GM12878 (cell line): Measurements from ENCODE around the gene ACYP2. TPM values are rescaled to one million over a fixed set of nuclear protein-coding genes. Genes with fewer than 3 reads are reported as not detected.

Source experiments
- ATAC-seq: fragments of 200-7000 bp; cut with Tn5 transposase; 3 replicates; pipeline ENCODE4 v1.9.1; 2020; ENCODE audit warnings: mild to moderate bottlenecking, moderate library complexity
- BruUV-seq: library from RNA; stranded (reverse); fragments of 400-500 nt; replicated peaks from 2 replicates; lab custom pipeline; 2021; lab: Mats Ljungman, UMichigan
- CTCF ChIA-PET: fragments of 300-600 bp; sonication (Branson Sonifier 250); formaldehyde crosslinking; extraction: SDS; loops from one replicate; lab custom pipeline; 2021; ENCODE audit warnings: inconsistent platforms; lab: Yijun Ruan, JAX
- POLR2A ChIA-PET: fragments of 350-600 bp; formaldehyde crosslinking; extraction: SDS; loops from one replicate; lab custom pipeline; 2021; ENCODE audit warnings: inconsistent platforms; lab: Charles Lee
- RAD21 ChIA-PET: fragments of 300-600 bp; sonication (Branson Sonifier 250); formaldehyde crosslinking; loops from one replicate; lab custom pipeline; 2023; ENCODE audit warnings: antibody characterized with exemption; ENCODE audit not compliant: unreplicated experiment; lab: Charles Lee
- SMC1A ChIA-PET: fragments of 300-600 bp; sonication (Branson Sonifier 250); formaldehyde crosslinking; loops from one replicate; lab custom pipeline; 2023; ENCODE audit not compliant: unreplicated experiment, uncharacterized antibody; lab: Charles Lee
- DNase-seq: peaks from one replicate; pipeline ENCODE4 v3.0.0-alpha.2; 2011; ENCODE audit warnings: low read depth, low spot score
- FAIRE-seq: peaks from 3 replicates; lab custom pipeline; 2011; peaks lifted over from hg19 to GRCh38; lab: Jason Lieb, UNC
- H2AFZ ChIP-seq: 2 replicates; pipeline ENCODE4 v1.6.0; 2011; ENCODE audit warnings: low read depth, low read length, control low read depth; ENCODE audit not compliant: control insufficient read depth
- H3K27ac ChIP-seq: 2 replicates; pipeline ENCODE4 v1.5.1; 2011; ENCODE audit warnings: control low read depth; ENCODE audit not compliant: control insufficient read depth, insufficient read depth
- H3K27me3 ChIP-seq, 2 experiments: replicated peaks in 1 of 2; 2 replicates each; pipeline versions ENCODE4 v1.6.0 to v1.6.1; 2011; ENCODE audit warnings: low read length in 1 of 2; ENCODE audit not compliant: control insufficient read depth in 2 of 2, insufficient read depth in 2 of 2
- H3K36me3 ChIP-seq, 2 experiments: 2 replicates each; pipeline ENCODE4 v1.5.1; 2011; ENCODE audit warnings: low read length in 1 of 2; ENCODE audit not compliant: control insufficient read depth in 2 of 2, insufficient read depth in 2 of 2
- H3K4me1 ChIP-seq: 2 replicates; pipeline ENCODE4 v1.6.1; 2011; ENCODE audit warnings: mild to moderate bottlenecking, low read length, moderate library complexity, mixed read lengths; ENCODE audit not compliant: control insufficient read depth, insufficient read depth
- H3K4me2 ChIP-seq: 2 replicates; pipeline ENCODE4 v1.6.0; 2011; ENCODE audit warnings: control low read depth; ENCODE audit not compliant: control insufficient read depth, insufficient read depth
- H3K4me3 ChIP-seq: fragments of 200-600 bp; sonication (generic); 2 replicates; pipeline ENCODE4 v1.5.1; 2016
- H3K79me2 ChIP-seq: 2 replicates; pipeline ENCODE4 v1.6.0; 2011; ENCODE audit warnings: low read length; ENCODE audit not compliant: control insufficient read depth, insufficient read depth
- H3K9ac ChIP-seq: 2 replicates; pipeline ENCODE4 v1.8.0; 2011; ENCODE audit warnings: low read length, control low read depth, mixed read lengths; ENCODE audit not compliant: control insufficient read depth, insufficient read depth
- H3K9me3 ChIP-seq: replicated peaks from 3 replicates; pipeline ENCODE4 v1.5.1; 2011; ENCODE audit warnings: mild to moderate bottlenecking, low read length; ENCODE audit not compliant: control insufficient read depth, insufficient read depth
- H4K20me1 ChIP-seq: 2 replicates; pipeline ENCODE4 v1.6.0; 2011; ENCODE audit not compliant: control insufficient read depth, insufficient read depth
- BHLHE40 ChIP-seq, 2 experiments: fragments of 450-650 bp in 1 of 2; IDR thresholded peaks; 2 replicates each; pipeline ENCODE4 v1.6.1; 2011 to 2017; ENCODE audit warnings: low read depth in 2 of 2, borderline replicate concordance in 1 of 2, improper control_type of control experiment in 1 of 2, low read length in 1 of 2, mild to moderate bottlenecking in 1 of 2
- CBX5 ChIP-seq: sonication (generic); IDR thresholded peaks from 2 replicates; pipeline ENCODE4 v1.6.1; 2016; ENCODE audit warnings: low read depth, moderate library complexity, mild to moderate bottlenecking, inconsistent platforms
- HDAC6 ChIP-seq: fragments of 200-600 bp; sonication (generic); IDR thresholded peaks from one replicate; pipeline ENCODE4 v1.8.0; 2017; ENCODE audit warnings: antibody characterized with exemption; ENCODE audit not compliant: unreplicated experiment
- NR2F1 ChIP-seq: fragments of 450-650 bp; conservative IDR thresholded peaks from 2 replicates; pipeline ENCODE4 v1.6.1; 2017; ENCODE audit warnings: mild to moderate bottlenecking
- PAX8 ChIP-seq: fragments of 450-650 bp; IDR thresholded peaks from 2 replicates; pipeline ENCODE4 v1.6.1; 2017; ENCODE audit warnings: mild to moderate bottlenecking, moderate library complexity
- POLR2AphosphoS2 ChIP-seq: IDR thresholded peaks from 2 replicates; pipeline ENCODE4 v1.6.1; 2011; ENCODE audit warnings: low read depth, mild to moderate bottlenecking, low read length, improper control_type of control experiment, moderate library complexity
- RBBP5 ChIP-seq: fragments of 200-600 bp; sonication (generic); conservative IDR thresholded peaks from 2 replicates; pipeline ENCODE4 v1.6.1; 2016
- ZNF622 ChIP-seq: fragments of 450-650 bp; IDR thresholded peaks from 2 replicates; pipeline ENCODE4 v1.6.1; 2017; ENCODE audit warnings: mild to moderate bottlenecking, inconsistent platforms
- WGBS: methylation state at CpG from one replicate; pipeline ENCODE4 v1.1.6; 2016; ENCODE audit warnings: low lambda C conversion rate; ENCODE audit not compliant: insufficient replicate concordance, insufficient coverage; ENCODE audit errors: missing lambda C conversion rate; 5-methylcytosine and 5-hydroxymethylcytosine counted together
- in situ Hi-C: fragments of 300-500 bp; cut with MboI; formaldehyde crosslinking; loops from 9 replicates; pipeline ENCODE4 v1.14.3; 2018; ENCODE audit warnings: mixed read lengths
- intact Hi-C: fragments of 100-400 bp; cut with micrococcal nuclease; formaldehyde crosslinking; loops from one replicate; pipeline ENCODE4 v1.14.2; 2022; ENCODE audit not compliant: unreplicated experiment
- polyA plus RNA-seq, 11 experiments: library from polyadenylated mRNA; depleted of rRNA in 4 of 11; unstranded in 6 of 11; stranded (reverse) in 5 of 11; fragments of >200 nt; fragmentation: Nextera tagmentation in 4 of 11; fragmentation: Illumina TruSeq in 1 of 11; extraction: Ambion mirVana in 4 of 11; extraction: Trizol in 1 of 11; gene quantifications; 1 replicate in 1 of 11; 2 replicates in 10 of 11; pipeline versions ENCODE4 v1.2.1 to v1.2.3, GENCODE V29; 2011 to 2016; ENCODE audit warnings: inconsistent platforms in 2 of 11, missing spikeins in 2 of 11, low read depth in 1 of 11
- total RNA-seq, 4 experiments: library from RNA; depleted of rRNA in 3 of 4; stranded (reverse); fragments of >200 nt in 3 of 4; fragmentation: Illumina TruSeq in 1 of 4; extraction: Trizol in 1 of 4; gene quantifications; 2 replicates each; pipeline versions ENCODE4 v1.2.1 to v1.2.3, GENCODE V29; 2013 to 2021

The ACYP2 gene
- total and polyA plus RNA-seq, 10 of the 15 experiments (the other 5 are each of a cell fraction or from before 2014, with no cell fraction given): 4.2 to 16.3 (median 9.0) TPM

DNA sequence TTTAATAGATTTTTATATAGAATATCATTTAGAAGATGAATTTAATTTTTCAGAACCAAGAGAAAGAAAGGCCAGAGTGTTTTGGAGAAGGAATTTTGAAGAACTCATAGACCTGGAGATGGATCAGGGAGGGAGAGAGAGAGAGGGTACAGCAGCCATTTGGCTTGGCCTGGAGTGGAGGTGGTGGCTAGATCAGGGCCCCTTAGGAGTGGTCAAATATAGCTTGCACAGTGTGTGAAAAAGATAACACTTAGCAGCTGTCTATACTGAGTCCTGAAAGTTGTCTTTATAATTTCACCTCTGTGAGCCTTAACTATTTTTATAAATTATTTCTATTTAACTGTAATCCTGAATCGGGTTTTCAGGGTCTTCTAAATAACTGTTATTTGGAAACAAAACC, 38.8 kb upstream of the ACYP2 start:
- 0% methylated on average over 1 of the region's 1 CpG for WGBS
- no peaks in the 10 kb centered on the region; a peak in 1 of 4 replicates for H3K36me3 ChIP-seq
- H3K27ac ChIP-seq: no peak overlapping the region
- POLR2A ChIA-PET: no interaction called here
- SMC1A ChIA-PET: interaction anchor here (0.9 to 1.4 kb wide), 2 partner anchors 20 to 22 kb away, joined by 3 to 5 read pairs; no protein-coding TSS in a partner anchor
- in situ Hi-C loops (no loop called here), intact Hi-C loops (no loop called here)
- H3K9ac ChIP-seq: no peak overlapping the region
- TF ChIP-seq BHLHE40 (IDR thresholded peaks at IDR 0.05; ENCODE audit: borderline replicate concordance in 1 of 2, low read depth in 2 of 2, low read length in 1 of 2) (no peak), NR2F1 (no peak), CBX5 (no peak), POLR2AphosphoS2 (no peak), PAX8 (no peak), HDAC6 (no peak), RBBP5 (no peak), ZNF622 (no peak)
- no peak for FAIRE-seq
- BruUV-seq: no TSS peak
- RAD21 ChIA-PET: no interaction called here
- no peaks in the 10 kb centered on the region for H3K9me3 ChIP-seq
- no peak overlapping the region for H2AFZ ChIP-seq
- peaks cover 8% of the 10 kb centered on the region; the same call in 1 of the 2 replicates for H3K4me1 ChIP-seq
- no peak for DNase-seq
- no peak overlapping the region for H3K4me2 ChIP-seq
- peaks cover 0 to 3% of the 10 kb centered on the region in 2 experiments; a peak in 1 of 4 replicates for H3K27me3 ChIP-seq
- H4K20me1 ChIP-seq: no peaks in the 10 kb centered on the region
- ATAC-seq: no peak
- H3K79me2 ChIP-seq: no peaks in the 10 kb centered on the region
- CTCF ChIA-PET: no interaction called here
- no peak overlapping the region for H3K4me3 ChIP-seq
